ENCODE data around the gene NEUROD4.

DNA sequence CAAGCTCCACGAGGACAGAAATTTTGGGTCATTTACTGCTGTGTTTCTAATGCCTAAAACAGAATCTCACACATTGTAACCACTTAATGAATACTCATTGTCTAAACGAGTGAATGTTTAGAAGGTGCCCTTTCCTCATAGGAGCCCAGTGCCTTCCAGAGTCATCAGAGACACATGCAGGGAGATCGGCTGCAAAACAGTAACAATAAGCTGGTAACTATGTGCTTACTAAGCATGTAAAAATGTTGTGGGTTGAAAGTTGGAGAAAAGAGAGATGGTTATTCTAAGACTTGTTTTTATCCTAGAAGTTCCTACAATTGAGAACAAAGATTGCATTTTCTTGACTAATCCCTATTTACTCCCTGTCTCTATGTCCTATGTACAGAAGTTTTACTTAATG lies 42.6 kb upstream of the NEUROD4 start:
- TF ChIP-seq, protein P1, sequence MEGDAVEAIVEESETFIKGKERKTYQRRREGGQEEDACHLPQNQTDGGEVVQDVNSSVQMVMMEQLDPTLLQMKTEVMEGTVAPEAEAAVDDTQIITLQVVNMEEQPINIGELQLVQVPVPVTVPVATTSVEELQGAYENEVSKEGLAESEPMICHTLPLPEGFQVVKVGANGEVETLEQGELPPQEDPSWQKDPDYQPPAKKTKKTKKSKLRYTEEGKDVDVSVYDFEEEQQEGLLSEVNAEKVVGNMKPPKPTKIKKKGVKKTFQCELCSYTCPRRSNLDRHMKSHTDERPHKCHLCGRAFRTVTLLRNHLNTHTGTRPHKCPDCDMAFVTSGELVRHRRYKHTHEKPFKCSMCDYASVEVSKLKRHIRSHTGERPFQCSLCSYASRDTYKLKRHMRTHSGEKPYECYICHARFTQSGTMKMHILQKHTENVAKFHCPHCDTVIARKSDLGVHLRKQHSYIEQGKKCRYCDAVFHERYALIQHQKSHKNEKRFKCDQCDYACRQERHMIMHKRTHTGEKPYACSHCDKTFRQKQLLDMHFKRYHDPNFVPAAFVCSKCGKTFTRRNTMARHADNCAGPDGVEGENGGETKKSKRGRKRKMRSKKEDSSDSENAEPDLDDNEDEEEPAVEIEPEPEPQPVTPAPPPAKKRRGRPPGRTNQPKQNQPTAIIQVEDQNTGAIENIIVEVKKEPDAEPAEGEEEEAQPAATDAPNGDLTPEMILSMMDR (IDR thresholded peaks at IDR 0.05; ENCODE audit: insufficient read depth, low read depth, low read length), result no peak
- TF ChIP-seq EZH2 (IDR thresholded peaks at IDR 0.05; ENCODE audit: insufficient read depth, low read length), result no peak

Data from astrocyte (in vitro differentiated cells and primary cell).